Thyroid gland (tissue), 4 donors: ENCODE data around the gene CNKSR2.

ENCODE experiments used
- POLR2A ChIP-seq, 2 donors: fragments of 450-650 bp; IDR thresholded peaks; one replicate each; pipeline ENCODE4 v1.6.1; 2017; ENCODE audit warnings: antibody characterized with exemption in 2 of 2, mild to moderate bottlenecking in 2 of 2, moderate library complexity in 1 of 2
- TF ChIP-seq, protein P1 (sequence below), 6 experiments: fragments of 200-600 bp in 3 of 6; fragments of 450-650 bp in 3 of 6; sonication (generic) in 3 of 6; IDR thresholded peaks; one replicate each; pipeline ENCODE4 v1.5.1; 2016 to 2019; ENCODE audit warnings: antibody characterized with exemption in 6 of 6, mild to moderate bottlenecking in 2 of 6, inconsistent platforms in 1 of 6, moderate library complexity in 1 of 6

DNA sequence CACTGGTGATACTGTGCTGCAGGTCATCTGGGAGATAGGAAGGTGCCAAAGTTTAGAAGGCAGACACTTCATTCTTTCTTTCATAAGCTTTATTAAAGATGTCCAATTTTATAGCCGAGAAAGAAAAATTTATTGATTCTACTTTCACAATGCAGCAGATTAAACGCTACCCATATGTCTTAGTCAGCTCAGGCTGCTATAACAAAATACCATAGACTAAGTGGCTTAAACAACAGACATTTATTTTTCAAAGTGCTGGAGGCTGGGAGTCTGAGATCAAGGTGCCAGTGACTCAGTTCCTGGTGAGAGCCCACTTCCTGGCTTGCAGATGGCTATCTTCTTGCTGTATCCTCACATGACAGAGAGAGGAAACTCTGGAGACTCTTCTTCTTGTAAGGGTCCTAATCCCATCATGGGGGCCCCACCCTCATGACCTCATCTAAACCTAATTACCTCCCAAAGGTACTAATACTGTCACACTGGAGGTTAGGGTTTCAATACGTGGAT is 317.3 kb downstream of the CNKSR2 start:
- TF ChIP-seq, protein P1, sequence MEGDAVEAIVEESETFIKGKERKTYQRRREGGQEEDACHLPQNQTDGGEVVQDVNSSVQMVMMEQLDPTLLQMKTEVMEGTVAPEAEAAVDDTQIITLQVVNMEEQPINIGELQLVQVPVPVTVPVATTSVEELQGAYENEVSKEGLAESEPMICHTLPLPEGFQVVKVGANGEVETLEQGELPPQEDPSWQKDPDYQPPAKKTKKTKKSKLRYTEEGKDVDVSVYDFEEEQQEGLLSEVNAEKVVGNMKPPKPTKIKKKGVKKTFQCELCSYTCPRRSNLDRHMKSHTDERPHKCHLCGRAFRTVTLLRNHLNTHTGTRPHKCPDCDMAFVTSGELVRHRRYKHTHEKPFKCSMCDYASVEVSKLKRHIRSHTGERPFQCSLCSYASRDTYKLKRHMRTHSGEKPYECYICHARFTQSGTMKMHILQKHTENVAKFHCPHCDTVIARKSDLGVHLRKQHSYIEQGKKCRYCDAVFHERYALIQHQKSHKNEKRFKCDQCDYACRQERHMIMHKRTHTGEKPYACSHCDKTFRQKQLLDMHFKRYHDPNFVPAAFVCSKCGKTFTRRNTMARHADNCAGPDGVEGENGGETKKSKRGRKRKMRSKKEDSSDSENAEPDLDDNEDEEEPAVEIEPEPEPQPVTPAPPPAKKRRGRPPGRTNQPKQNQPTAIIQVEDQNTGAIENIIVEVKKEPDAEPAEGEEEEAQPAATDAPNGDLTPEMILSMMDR (IDR thresholded peaks at IDR 0.05): no peak
- TF ChIP-seq POLR2A (IDR thresholded peaks at IDR 0.05): no peak
